Measurements from ENCODE around the gene PBLD.

PBLD gene

DNA sequence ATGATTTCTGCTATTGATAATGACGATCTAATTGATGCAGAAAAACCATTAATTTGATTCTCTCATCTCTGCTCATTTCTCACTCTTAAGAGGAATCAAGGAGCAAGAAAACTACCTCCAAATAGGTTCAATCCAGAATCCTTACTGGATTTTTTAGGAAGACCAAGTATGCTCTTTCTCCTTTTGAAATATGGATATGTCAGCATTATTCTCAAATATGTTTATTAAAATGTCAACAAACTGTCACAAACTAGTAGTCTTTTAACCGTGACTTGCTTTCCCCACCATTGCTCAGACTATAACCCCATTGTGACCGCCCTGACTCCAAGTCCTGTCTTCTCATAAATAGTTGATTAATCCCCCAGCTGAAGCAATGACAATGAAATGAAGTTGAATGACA lies 99.7 kb downstream of the PBLD start:
- DNase-seq (ENCODE audit: low spot score): no peak
